Coronary artery (tissue), 2 donors: Measurements from ENCODE around the gene TBC1D8.

Source experiments
- DNase-seq: peaks from one replicate; pipeline ENCODE4 v3.0.0-alpha.2; 2017; ENCODE audit warnings: low spot score
- H3K27ac ChIP-seq, 2 donors: fragments of 200-600 bp; sonication (generic); one replicate each; pipeline ENCODE4 v1.5.1; 2016 to 2019
- H3K4me3 ChIP-seq: fragments of 200-600 bp; sonication (generic); 2 replicates; pipeline ENCODE4 v1.5.1; 2016; ENCODE audit warnings: mild to moderate bottlenecking, moderate library complexity
- CTCF ChIP-seq: fragments of 200-600 bp; sonication (generic); IDR thresholded peaks from one replicate; pipeline ENCODE4 v1.5.1; 2019; ENCODE audit warnings: antibody characterized with exemption

The TBC1D8 gene

GRCh38 chr2:101116841-101117552 is 34.2 kb downstream of the TBC1D8 start:
- no peak for TF ChIP-seq CTCF
- DNase-seq = no peak
- Histone ChIP-seq H3K4me3 (no peak overlapping the region), H3K27ac (no peak overlapping the region)

DNA sequence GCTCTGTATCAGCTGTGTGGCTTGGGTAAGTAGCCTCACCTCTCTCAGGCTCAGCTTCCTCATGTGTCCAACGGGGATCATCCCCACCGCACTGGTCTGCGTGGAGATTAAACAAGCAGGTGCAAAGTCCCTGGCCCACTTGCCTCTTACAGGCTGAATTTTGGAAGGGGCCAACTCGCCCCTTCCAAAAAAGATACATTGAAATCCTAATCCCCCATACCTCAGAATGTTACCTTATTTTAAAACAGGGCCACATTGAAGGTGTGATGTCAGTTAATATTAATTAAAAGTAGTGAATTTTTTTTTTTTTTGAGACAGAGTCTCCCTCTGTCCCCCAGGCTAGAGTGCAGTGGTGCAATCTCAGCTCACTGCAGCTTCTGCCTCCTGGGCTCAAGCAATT is 34.8 kb downstream of the TBC1D8 start:
- no peak for DNase-seq
- no peak overlapping the region for H3K27ac ChIP-seq
- no peak for TF ChIP-seq CTCF
- H3K4me3 ChIP-seq = no peak overlapping the region

- H3K4me3 ChIP-seq = no peak overlapping the region
- no peak for TF ChIP-seq CTCF
- H3K27ac ChIP-seq = no peak overlapping the region
- DNase-seq = no peak
Measured at GRCh38 chr2:101115664-101116063, 35.5 kb downstream of the TBC1D8 start.

DNA sequence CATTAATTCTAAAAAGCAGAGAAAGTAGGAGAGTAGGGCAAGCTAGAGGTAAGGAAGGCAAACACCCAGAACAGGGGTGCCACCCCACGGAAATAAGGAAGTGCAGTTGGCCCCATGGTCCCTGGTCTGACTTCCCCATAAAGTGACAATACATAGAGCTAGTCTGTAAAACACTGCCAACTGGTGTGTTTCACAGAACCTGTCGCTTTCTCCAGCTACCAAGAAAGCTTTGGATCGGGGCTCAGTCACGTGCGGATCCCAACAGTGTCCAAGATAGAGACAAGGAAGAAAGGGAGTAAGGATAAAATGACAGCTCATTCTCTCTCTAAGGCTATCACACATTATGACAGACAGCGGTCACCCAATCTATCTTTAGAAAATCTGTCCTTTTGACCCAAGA is 36.4 kb downstream of the TBC1D8 start:
- DNase-seq = no peak
- H3K27ac ChIP-seq = no peak overlapping the region
- TF ChIP-seq CTCF = no peak
- no peak overlapping the region for H3K4me3 ChIP-seq

GRCh38 chr2:101114268-101114783 is 36.9 kb downstream of the TBC1D8 start:
- Histone ChIP-seq H3K27ac (no peak overlapping the region), H3K4me3 (no peak overlapping the region)
- no peak for TF ChIP-seq CTCF
- no peak for DNase-seq

DNA sequence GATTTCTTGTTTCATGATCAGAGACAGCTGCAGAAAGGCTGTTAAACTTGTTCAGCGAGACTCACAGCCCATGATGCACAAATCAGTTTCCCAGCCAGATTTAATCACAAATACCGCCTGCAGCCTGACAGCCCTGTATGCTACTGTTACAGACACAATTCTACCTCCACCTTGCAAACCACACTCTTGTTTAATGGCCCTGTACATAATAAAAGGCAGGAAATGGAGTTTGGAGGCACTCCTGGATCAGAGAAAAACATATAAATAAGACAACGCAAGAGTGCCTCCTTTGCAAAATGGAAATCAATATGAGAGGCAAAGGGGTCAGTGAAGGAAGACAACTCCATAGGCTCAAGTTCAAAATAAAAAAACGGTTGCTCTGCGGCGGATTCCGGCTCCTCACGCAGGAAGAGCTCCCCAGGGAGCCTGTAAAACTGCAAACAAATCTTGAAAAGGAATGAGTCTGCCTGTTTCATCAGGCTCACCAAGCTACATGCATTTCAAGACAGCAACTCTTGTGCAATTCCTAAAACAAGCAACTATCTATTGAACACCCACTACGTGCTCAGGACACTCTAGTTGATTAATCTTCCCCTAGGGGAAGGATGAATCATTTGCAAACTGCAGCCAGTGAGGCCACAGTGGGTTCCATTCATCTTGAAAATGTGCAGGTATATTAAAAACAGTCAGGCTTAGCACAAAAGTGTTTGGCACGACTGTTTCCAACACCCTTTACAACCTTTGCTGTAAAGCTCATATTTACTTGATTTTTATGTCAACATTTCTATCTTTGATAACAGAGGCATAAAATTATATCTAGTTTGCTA is 37.5 kb downstream of the TBC1D8 start:
- H3K4me3 ChIP-seq = no peak overlapping the region
- no peak for TF ChIP-seq CTCF
- H3K27ac ChIP-seq = no peak overlapping the region
- no peak for DNase-seq
